ENCODE measurements around the gene ERICH2.

DNA sequence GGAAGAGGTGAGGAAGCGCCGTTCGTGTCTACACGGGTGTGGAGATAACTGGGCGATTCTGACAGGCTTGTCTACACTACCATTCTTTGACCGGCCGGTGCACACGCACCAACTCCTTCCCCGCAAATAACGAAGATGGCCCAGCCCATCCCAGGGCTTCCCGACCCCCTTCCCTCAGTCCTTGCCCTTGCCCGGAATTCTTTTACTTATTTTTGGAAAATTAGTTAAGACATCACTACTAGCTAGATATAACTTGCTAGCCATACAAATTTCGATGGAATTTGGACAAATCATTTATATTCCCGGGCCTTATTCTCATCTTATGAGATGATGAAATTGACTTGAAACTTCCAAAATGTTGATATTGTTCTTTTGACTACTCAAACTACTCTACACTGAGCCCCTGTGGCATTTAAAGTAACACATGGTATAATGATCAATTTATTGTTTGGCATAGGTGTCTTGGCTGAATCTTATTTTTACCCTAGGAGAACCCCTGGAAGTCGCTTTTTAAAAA is 1.3 kb downstream of the ERICH2 start:
- TF ChIP-seq POLR2A (IDR thresholded peaks at IDR 0.05) (no peak), EP300 (IDR thresholded peaks at IDR 0.05) (no peak)
- TF ChIP-seq, protein P1, sequence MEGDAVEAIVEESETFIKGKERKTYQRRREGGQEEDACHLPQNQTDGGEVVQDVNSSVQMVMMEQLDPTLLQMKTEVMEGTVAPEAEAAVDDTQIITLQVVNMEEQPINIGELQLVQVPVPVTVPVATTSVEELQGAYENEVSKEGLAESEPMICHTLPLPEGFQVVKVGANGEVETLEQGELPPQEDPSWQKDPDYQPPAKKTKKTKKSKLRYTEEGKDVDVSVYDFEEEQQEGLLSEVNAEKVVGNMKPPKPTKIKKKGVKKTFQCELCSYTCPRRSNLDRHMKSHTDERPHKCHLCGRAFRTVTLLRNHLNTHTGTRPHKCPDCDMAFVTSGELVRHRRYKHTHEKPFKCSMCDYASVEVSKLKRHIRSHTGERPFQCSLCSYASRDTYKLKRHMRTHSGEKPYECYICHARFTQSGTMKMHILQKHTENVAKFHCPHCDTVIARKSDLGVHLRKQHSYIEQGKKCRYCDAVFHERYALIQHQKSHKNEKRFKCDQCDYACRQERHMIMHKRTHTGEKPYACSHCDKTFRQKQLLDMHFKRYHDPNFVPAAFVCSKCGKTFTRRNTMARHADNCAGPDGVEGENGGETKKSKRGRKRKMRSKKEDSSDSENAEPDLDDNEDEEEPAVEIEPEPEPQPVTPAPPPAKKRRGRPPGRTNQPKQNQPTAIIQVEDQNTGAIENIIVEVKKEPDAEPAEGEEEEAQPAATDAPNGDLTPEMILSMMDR (IDR thresholded peaks at IDR 0.05): no peak
